ENCODE data around the gene STXBP1.
"Not testable (repeated sequence)": the region's sequence is repeated elsewhere in the genome, so short reads cannot be mapped to it uniquely, and the experiment has no call there.

Gene STXBP1

GRCh38 chr9:127612939-127613582, 984 bp downstream of the STXBP1 start:
- in situ Hi-C loops (cut with MboI; ENCODE audit: low sequenced_read_pairs): no loop called here

GRCh38 chr9:127613583-127613954, 1.5 kb downstream of the STXBP1 start:
- in situ Hi-C loops (cut with MboI; ENCODE audit: low sequenced_read_pairs): no loop called here

DNA sequence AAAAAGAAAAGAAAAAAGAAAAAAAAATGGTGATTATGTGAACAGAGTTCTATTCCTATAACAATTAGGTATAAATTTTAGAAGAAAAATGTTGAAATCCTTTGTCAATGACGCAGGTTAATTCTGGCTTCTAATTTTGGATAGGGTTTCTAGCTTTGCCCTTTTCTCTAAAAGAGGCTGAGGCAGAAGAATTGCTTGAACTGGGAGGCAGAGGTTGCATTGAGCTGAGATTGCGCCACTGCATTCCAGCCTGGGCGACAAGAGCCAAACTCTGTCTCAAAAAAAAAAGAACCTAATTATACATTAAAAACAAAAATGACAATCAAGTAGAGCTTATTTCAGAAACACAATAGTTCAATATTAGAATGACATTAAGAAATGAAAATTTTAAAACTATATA, 2.9 kb downstream of the STXBP1 start:
- in situ Hi-C loops (cut with MboI; ENCODE audit: low sequenced_read_pairs): no loop called here

- in situ Hi-C loops (cut with MboI; ENCODE audit: low sequenced_read_pairs): not testable (repeated sequence)
Measured at GRCh38 chr9:127621339-127621970, 9.4 kb downstream of the STXBP1 start.

- in situ Hi-C loops (cut with MboI; ENCODE audit: low sequenced_read_pairs): no loop called here
Measured at GRCh38 chr9:127626752-127627493, 14.8 kb downstream of the STXBP1 start.

- in situ Hi-C loops (cut with MboI; ENCODE audit: low sequenced_read_pairs): no loop called here
Measured at GRCh38 chr9:127627494-127627855, 15.4 kb downstream of the STXBP1 start.

- in situ Hi-C loops (cut with MboI; ENCODE audit: low sequenced_read_pairs): no loop called here
Measured at GRCh38 chr9:127628758-127629467, 16.8 kb downstream of the STXBP1 start.

DNA sequence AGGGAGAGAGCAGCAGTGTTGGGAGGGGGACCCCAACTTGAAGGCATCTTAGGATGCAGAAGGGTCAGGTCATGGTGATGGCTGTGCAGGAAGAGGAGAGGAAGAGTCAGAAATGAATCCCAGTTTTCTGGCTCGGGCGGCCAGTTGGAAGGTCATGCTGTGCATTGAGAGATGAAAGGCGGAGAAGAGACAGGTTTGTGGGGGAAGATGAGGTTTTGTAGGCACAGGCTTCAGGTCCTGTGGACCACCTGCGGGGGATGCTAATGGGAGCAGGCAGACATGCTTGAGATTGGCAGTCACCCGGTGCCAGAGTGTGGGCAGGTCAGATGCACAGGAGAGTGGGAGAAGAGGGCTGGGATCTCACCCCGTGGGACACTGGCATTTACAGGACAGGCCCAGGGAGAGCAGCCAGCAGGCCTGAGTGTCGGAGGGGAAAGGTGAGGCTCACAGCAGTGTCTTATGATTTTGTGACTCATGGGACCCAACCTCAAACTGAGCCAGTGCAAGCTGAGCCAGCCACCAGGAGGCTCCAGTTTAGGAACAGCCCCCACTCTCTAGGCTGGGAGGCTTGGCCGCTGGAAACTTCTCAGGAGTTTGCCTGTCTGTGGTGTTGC, 17.5 kb downstream of the STXBP1 start:
- in situ Hi-C loops (cut with MboI; ENCODE audit: low sequenced_read_pairs): no loop called here

GRCh38 chr9:127633216-127633862, 21.3 kb downstream of the STXBP1 start:
- in situ Hi-C loops (cut with MboI; ENCODE audit: low sequenced_read_pairs): no loop called here

DNA sequence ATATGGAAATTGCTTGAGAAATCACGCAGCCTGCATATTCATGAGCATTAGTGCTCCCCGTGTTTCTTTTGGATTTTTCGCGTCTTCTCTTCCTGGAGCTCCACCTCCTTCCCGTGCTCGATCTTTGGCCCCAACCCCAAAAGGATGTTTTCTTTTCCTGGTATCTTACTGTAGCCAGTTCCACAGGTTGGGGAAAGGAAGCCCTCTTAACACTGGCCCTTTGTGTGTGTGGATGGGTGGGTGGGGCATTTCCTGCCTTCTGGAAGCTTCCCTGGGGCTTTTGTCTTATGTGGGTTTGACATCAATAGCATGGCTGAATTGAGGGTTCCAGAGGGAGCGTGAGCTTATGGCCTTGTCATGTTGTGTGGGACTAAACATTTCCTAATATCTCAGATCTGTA, 21.9 kb downstream of the STXBP1 start:
- in situ Hi-C loops (cut with MboI; ENCODE audit: low sequenced_read_pairs): no loop called here

GRCh38 chr9:127634698-127635097, 22.6 kb downstream of the STXBP1 start:
- in situ Hi-C loops (cut with MboI; ENCODE audit: low sequenced_read_pairs): no loop called here

GRCh38 chr9:127635201-127635735, 23.2 kb downstream of the STXBP1 start:
- in situ Hi-C loops (cut with MboI; ENCODE audit: low sequenced_read_pairs): no loop called here

DNA sequence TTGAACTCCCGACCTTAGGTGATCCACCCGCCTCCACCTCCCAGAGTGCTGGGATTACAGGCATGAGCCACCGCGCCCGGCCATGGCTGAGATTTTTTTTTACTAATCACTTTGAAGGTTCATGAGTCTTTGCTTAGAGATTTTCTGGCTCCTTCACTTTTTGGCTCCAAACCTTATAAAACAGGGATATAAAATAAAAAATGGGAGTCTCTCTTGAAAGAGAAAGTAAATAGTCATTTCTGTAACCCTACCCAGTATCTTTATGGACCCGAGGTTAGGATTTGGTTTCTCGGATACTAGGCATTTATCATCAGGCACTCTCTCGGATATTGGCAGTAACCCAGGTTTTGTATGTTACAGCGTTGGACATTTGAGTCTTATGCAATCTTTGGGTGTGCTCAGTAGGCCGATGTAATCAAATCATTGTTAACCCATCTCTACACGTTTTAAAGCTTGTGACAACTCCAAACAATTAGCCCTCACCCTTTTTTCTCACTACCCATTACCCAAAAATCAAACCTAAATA, 25.3 kb downstream of the STXBP1 start:
- in situ Hi-C loops (cut with MboI; ENCODE audit: low sequenced_read_pairs): no loop called here

DNA sequence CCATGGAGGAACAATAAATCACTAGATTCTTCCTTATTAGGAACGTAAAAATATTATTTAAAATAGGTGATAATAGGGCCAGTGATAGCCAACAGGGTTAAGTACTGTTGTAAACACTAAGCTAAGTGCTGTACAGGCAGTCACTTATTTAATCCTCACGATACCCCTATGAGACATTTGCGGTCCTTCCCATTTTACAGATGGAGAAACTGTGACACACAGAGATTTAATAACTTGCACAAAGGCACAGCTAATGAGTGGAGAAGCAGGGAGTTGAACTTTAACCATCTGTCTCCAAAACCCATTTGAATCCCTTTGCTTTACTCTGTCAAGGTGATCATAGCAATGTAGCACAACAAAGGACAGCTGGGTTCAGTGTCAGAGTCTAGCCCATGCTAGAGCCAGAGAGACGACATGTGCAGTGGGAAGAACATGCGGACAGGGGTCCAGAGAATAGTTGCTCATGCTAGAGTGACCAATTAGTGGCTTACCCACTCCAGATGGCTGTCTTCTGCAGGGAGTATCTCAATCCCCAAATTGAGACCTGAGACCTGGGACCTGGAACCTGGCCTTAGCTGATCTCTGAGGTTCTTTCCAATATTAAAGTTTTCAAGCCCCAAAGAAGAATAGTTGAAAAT, 28.9 kb downstream of the STXBP1 start:
- in situ Hi-C loops (cut with MboI; ENCODE audit: low sequenced_read_pairs): no loop called here

- in situ Hi-C loops (cut with MboI; ENCODE audit: low sequenced_read_pairs): no loop called here
Measured at GRCh38 chr9:127642082-127642740, 30.1 kb downstream of the STXBP1 start.

DNA sequence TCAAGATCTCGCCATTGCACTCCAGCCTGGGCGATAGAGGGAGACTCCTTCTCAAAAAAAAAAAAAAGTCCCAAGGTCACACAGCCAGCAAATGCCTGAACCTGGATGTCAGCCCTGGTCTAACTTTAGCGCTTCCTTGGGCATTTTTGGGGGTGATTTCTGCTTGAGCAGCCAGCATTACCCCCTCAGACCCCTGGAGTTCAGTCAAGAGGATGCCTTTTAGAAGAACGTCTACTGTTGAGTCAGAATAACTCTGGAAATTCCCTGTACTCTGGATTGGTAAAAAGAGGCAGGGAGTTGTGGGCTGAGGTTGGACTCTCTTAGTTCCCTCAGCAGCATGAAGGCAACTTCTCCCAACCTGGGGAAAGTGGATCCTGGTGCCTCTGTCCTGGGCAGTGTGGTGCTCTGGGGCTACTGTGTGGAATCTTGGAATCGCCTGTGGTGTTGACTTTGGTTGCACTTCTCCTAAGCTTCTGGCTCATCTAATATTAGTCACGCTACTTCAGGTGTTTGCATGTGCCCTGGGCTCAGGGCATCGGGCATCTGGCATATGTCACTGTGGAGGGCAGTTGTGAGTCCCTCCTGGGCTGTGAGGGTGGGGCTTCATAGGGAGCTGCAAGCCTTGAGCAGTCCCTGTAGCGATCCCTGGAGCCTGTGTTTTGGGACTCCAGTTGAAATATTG, 32.2 kb downstream of the STXBP1 start:
- in situ Hi-C loops (cut with MboI; ENCODE audit: low sequenced_read_pairs): no loop called here

GRCh38 chr9:127644943-127645342, 32.9 kb downstream of the STXBP1 start:
- in situ Hi-C loops (cut with MboI; ENCODE audit: low sequenced_read_pairs): no loop called here

- in situ Hi-C loops (cut with MboI; ENCODE audit: low sequenced_read_pairs): no loop called here
Measured at GRCh38 chr9:127647451-127647850, 35.4 kb downstream of the STXBP1 start.

GRCh38 chr9:127650518-127650917, 38.4 kb downstream of the STXBP1 start:
- in situ Hi-C loops (cut with MboI; ENCODE audit: low sequenced_read_pairs): no loop called here
